Measurements from ENCODE around the gene ARRB1. TPM values are rescaled to one million over a fixed set of nuclear protein-coding genes. Genes with fewer than 3 reads are reported as not detected.

The ARRB1 gene
- total and polyA plus RNA-seq, 7 experiments from 2014 or later = 7.5 to 104 (median 58.0) TPM

GRCh38 chr11:75303544-75304224 lies 47.8 kb downstream of the ARRB1 start:
- Histone ChIP-seq H3K4me3 (ENCODE audit: low read length) (no peak overlapping the region), H3K36me3 (ENCODE audit: control insufficient read depth in 2 of 3, insufficient read depth in 3 of 3, low read length in 3 of 3) (no peaks in the 10 kb centered on the region), H3K4me1 (ENCODE audit: control insufficient read depth in 2 of 2, insufficient read depth in 2 of 2, low read length in 2 of 2) (no peaks in the 10 kb centered on the region), H3K27ac (ENCODE audit: low read depth, low read length) (no peak overlapping the region), H3K27me3 (ENCODE audit: control insufficient read depth in 2 of 2, insufficient read depth in 2 of 2, low read length in 2 of 2) (no peaks in the 10 kb centered on the region), H3K9me3 (ENCODE audit: control insufficient read depth in 2 of 3, low read length in 3 of 3) (no peaks in the 10 kb centered on the region)
- Mint-ChIP-seq H3K4me3 (peak overlapping the region in 1 of 10 donors; percentile 11), H3K27ac (peak overlapping the region in 6 of 9 donors; percentile 33 to 94 (median 56)), H3K27me3 (no peaks in the 10 kb centered on the region), H3K4me1 (peaks cover 7 to 53% (median 26%) of the 10 kb centered on the region in 7 donors), H3K9me3 (peaks cover 0 to 2% (median 0%) of the 10 kb centered on the region in 11 donors), H3K36me3 (peaks cover 0 to 7% (median 0%) of the 10 kb centered on the region in 5 donors)
- ChIA-PET CTCF (no interaction called here), POLR2A (no interaction called here)
- DNase-seq = no peak
- intact Hi-C loops (cut with micrococcal nuclease) = no loop called here
- ATAC-seq = no peak

GRCh38 chr11:75302371-75302770 lies 49.1 kb downstream of the ARRB1 start:
- Histone ChIP-seq H3K27me3 (ENCODE audit: control insufficient read depth in 2 of 2, insufficient read depth in 2 of 2, low read length in 2 of 2) (no peaks in the 10 kb centered on the region), H3K36me3 (ENCODE audit: control insufficient read depth in 2 of 3, insufficient read depth in 3 of 3, low read length in 3 of 3) (no peaks in the 10 kb centered on the region), H3K9me3 (ENCODE audit: control insufficient read depth in 2 of 3, low read length in 3 of 3) (no peaks in the 10 kb centered on the region), H3K27ac (ENCODE audit: low read depth, low read length) (no peak overlapping the region), H3K4me3 (ENCODE audit: low read length) (no peak overlapping the region), H3K4me1 (ENCODE audit: control insufficient read depth in 2 of 2, insufficient read depth in 2 of 2, low read length in 2 of 2) (no peaks in the 10 kb centered on the region)
- ATAC-seq (no peak), DNase-seq (no peak)
- H3K36me3 Mint-ChIP-seq = peaks cover 0 to 7% (median 0%) of the 10 kb centered on the region in 5 donors
- peaks cover 7 to 48% (median 27%) of the 10 kb centered on the region in 7 donors for H3K4me1 Mint-ChIP-seq
- no peaks in the 10 kb centered on the region for H3K27me3 Mint-ChIP-seq
- H3K27ac Mint-ChIP-seq = peak overlapping the region in 7 of 9 donors; percentile 14 to 89 (median 40)
- ChIA-PET CTCF (interaction anchor here (0.6 kb wide), 1 partner anchor 471 kb away, joined by 4 read pairs; no protein-coding TSS in a partner anchor), POLR2A (no interaction called here)
- H3K4me3 Mint-ChIP-seq = no peak overlapping the region
- H3K9me3 Mint-ChIP-seq = peaks cover 0 to 2% (median 0%) of the 10 kb centered on the region in 11 donors
- intact Hi-C loops (cut with micrococcal nuclease) = no loop called here

GRCh38 chr11:75301601-75302345 lies 49.7 kb downstream of the ARRB1 start:
- POLR2A ChIA-PET = no interaction called here
- H3K36me3 Mint-ChIP-seq = peaks cover 0 to 13% (median 5%) of the 10 kb centered on the region in 5 donors
- Histone ChIP-seq H3K27ac (ENCODE audit: low read depth, low read length) (no peak overlapping the region), H3K27me3 (ENCODE audit: control insufficient read depth in 2 of 2, insufficient read depth in 2 of 2, low read length in 2 of 2) (no peaks in the 10 kb centered on the region), H3K4me3 (ENCODE audit: low read length) (no peak overlapping the region), H3K4me1 (ENCODE audit: control insufficient read depth in 2 of 2, insufficient read depth in 2 of 2, low read length in 2 of 2) (no peaks in the 10 kb centered on the region), H3K9me3 (ENCODE audit: control insufficient read depth in 2 of 3, low read length in 3 of 3) (no peaks in the 10 kb centered on the region), H3K36me3 (ENCODE audit: control insufficient read depth in 2 of 3, insufficient read depth in 3 of 3, low read length in 3 of 3) (no peaks in the 10 kb centered on the region)
- peaks cover 5 to 43% (median 28%) of the 10 kb centered on the region in 7 donors for H3K4me1 Mint-ChIP-seq
- DNase-seq (no peak), ATAC-seq (no peak)
- no peak overlapping the region for H3K4me3 Mint-ChIP-seq
- intact Hi-C loops (cut with micrococcal nuclease) = no loop called here
- peak overlapping the region in 7 of 9 donors; percentile 14 to 89 (median 40) for H3K27ac Mint-ChIP-seq
- CTCF ChIA-PET = interaction anchor here (0.6 kb wide), 1 partner anchor 471 kb away, joined by 4 read pairs; no protein-coding TSS in a partner anchor
- no peaks in the 10 kb centered on the region for H3K27me3 Mint-ChIP-seq
- peaks cover 0 to 2% (median 0%) of the 10 kb centered on the region in 11 donors for H3K9me3 Mint-ChIP-seq

- ATAC-seq (no peak), DNase-seq (no peak)
- CTCF ChIA-PET = no interaction called here
- peaks cover 0 to 2% (median 0%) of the 10 kb centered on the region in 11 donors for H3K9me3 Mint-ChIP-seq
- Histone ChIP-seq H3K27me3 (ENCODE audit: control insufficient read depth in 2 of 2, insufficient read depth in 2 of 2, low read length in 2 of 2) (no peaks in the 10 kb centered on the region), H3K36me3 (ENCODE audit: control insufficient read depth in 2 of 3, insufficient read depth in 3 of 3, low read length in 3 of 3) (peaks cover 0 to 4% (median 0%) of the 10 kb centered on the region in 3 experiments), H3K4me3 (ENCODE audit: low read length) (no peak overlapping the region), H3K4me1 (ENCODE audit: control insufficient read depth in 2 of 2, insufficient read depth in 2 of 2, low read length in 2 of 2) (no peaks in the 10 kb centered on the region), H3K27ac (ENCODE audit: low read depth, low read length) (no peak overlapping the region), H3K9me3 (ENCODE audit: control insufficient read depth in 2 of 3, low read length in 3 of 3) (no peaks in the 10 kb centered on the region)
- H3K27me3 Mint-ChIP-seq = no peaks in the 10 kb centered on the region
- intact Hi-C loops (cut with micrococcal nuclease) = no loop called here
- peaks cover 0 to 17% (median 8%) of the 10 kb centered on the region in 5 donors for H3K36me3 Mint-ChIP-seq
- POLR2A ChIA-PET = interaction anchor here (0.7 kb wide), 1 partner anchor 24 kb away, joined by 3 read pairs; no protein-coding TSS in a partner anchor
- peak overlapping the region in 3 of 9 donors; percentile 26 to 40 (median 40) for H3K27ac Mint-ChIP-seq
- H3K4me3 Mint-ChIP-seq = no peak overlapping the region
- peaks cover 3 to 39% (median 25%) of the 10 kb centered on the region in 7 donors for H3K4me1 Mint-ChIP-seq
Observed at GRCh38 chr11:75301131-75301530, 50.3 kb downstream of the ARRB1 start.

GRCh38 chr11:75298976-75299260 lies 52.5 kb downstream of the ARRB1 start:
- DNase-seq = no peak
- H3K36me3 ChIP-seq (ENCODE audit: control insufficient read depth in 2 of 3, insufficient read depth in 3 of 3, low read length in 3 of 3) = peaks cover 0 to 4% (median 0%) of the 10 kb centered on the region in 3 experiments
- H3K36me3 Mint-ChIP-seq = peaks cover 0 to 21% (median 14%) of the 10 kb centered on the region in 5 donors
- no peaks in the 10 kb centered on the region for H3K27me3 ChIP-seq (ENCODE audit: control insufficient read depth in 2 of 2, insufficient read depth in 2 of 2, low read length in 2 of 2)
- H3K27ac Mint-ChIP-seq = no peak overlapping the region
- POLR2A ChIA-PET = no interaction called here
- ATAC-seq = no peak
- H3K9me3 Mint-ChIP-seq = no peaks in the 10 kb centered on the region
- intact Hi-C loops (cut with micrococcal nuclease) = no loop called here
- no peak overlapping the region for H3K4me3 ChIP-seq (ENCODE audit: low read length)
- H3K27me3 Mint-ChIP-seq = no peaks in the 10 kb centered on the region
- CTCF ChIA-PET = no interaction called here
- no peak overlapping the region for H3K4me3 Mint-ChIP-seq
- peaks cover 0 to 35% (median 21%) of the 10 kb centered on the region in 7 donors for H3K4me1 Mint-ChIP-seq
- H3K9me3 ChIP-seq (ENCODE audit: control insufficient read depth in 2 of 3, low read length in 3 of 3) = no peaks in the 10 kb centered on the region
- peaks cover 0 to under 1% of the 10 kb centered on the region in 2 donors for H3K4me1 ChIP-seq (ENCODE audit: control insufficient read depth in 2 of 2, insufficient read depth in 2 of 2, low read length in 2 of 2)
- no peak overlapping the region for H3K27ac ChIP-seq (ENCODE audit: low read depth, low read length)

- H3K4me3 Mint-ChIP-seq = no peak overlapping the region
- Histone ChIP-seq H3K27me3 (ENCODE audit: control insufficient read depth in 2 of 2, insufficient read depth in 2 of 2, low read length in 2 of 2) (no peaks in the 10 kb centered on the region), H3K4me1 (ENCODE audit: control insufficient read depth in 2 of 2, insufficient read depth in 2 of 2, low read length in 2 of 2) (peaks cover 0 to 6% of the 10 kb centered on the region in 2 donors), H3K36me3 (ENCODE audit: control insufficient read depth in 2 of 3, insufficient read depth in 3 of 3, low read length in 3 of 3) (peaks cover 0 to 4% (median 0%) of the 10 kb centered on the region in 3 experiments), H3K4me3 (ENCODE audit: low read length) (no peak overlapping the region), H3K27ac (ENCODE audit: low read depth, low read length) (no peak overlapping the region), H3K9me3 (ENCODE audit: control insufficient read depth in 2 of 3, low read length in 3 of 3) (no peaks in the 10 kb centered on the region)
- H3K9me3 Mint-ChIP-seq = no peaks in the 10 kb centered on the region
- peaks cover 0 to 23% (median 14%) of the 10 kb centered on the region in 5 donors for H3K36me3 Mint-ChIP-seq
- peak overlapping the region in 1 of 9 donors; percentile 42 for H3K27ac Mint-ChIP-seq
- intact Hi-C loops (cut with micrococcal nuclease) = no loop called here
- no peak for ATAC-seq
- ChIA-PET POLR2A (no interaction called here), CTCF (no interaction called here)
- H3K4me1 Mint-ChIP-seq = peaks cover 0 to 36% (median 25%) of the 10 kb centered on the region in 7 donors
- H3K27me3 Mint-ChIP-seq = no peaks in the 10 kb centered on the region
- no peak for DNase-seq
Observed at GRCh38 chr11:75298191-75298975, 53.1 kb downstream of the ARRB1 start.

Data from naive thymus-derived CD4-positive, alpha-beta T cell (primary cell).